Measurements from ENCODE around the gene TYMS. TPM values are rescaled to one million over a fixed set of nuclear protein-coding genes. Genes with fewer than 3 reads are reported as not detected.

TYMS gene
- total RNA-seq, 1 donor from 2014 or later: 6.4 TPM

- no peak overlapping the region for H3K4me3 ChIP-seq
- intact Hi-C loops (cut with DNase I): loop anchor here (10.0 kb wide), 1 partner anchor 213 kb away; no protein-coding TSS in a partner anchor
- H3K9me3 ChIP-seq: no peaks in the 10 kb centered on the region
- no peaks in the 10 kb centered on the region for H3K27me3 ChIP-seq (ENCODE audit: low read depth)
- no peaks in the 10 kb centered on the region for H3K4me1 ChIP-seq
- no peak for DNase-seq
- no peak for TF ChIP-seq CTCF (IDR thresholded peaks at IDR 0.05)
- H3K27ac ChIP-seq: no peak overlapping the region
- peak in 1 of 2 donors; percentile 43 for ATAC-seq
- H3K36me3 ChIP-seq: no peaks in the 10 kb centered on the region
Observed at GRCh38 chr18:621291-622043, 36.0 kb upstream of the TYMS start.

- Histone ChIP-seq H3K36me3 (no peaks in the 10 kb centered on the region), H3K4me3 (no peak overlapping the region), H3K9me3 (no peaks in the 10 kb centered on the region), H3K27me3 (ENCODE audit: low read depth) (no peaks in the 10 kb centered on the region), H3K4me1 (no peaks in the 10 kb centered on the region), H3K27ac (no peak overlapping the region)
- ATAC-seq: no peak
- DNase-seq: no peak
- TF ChIP-seq CTCF (IDR thresholded peaks at IDR 0.05): no peak
- intact Hi-C loops (cut with DNase I): loop anchor here (10.0 kb wide), 1 partner anchor 213 kb away; no protein-coding TSS in a partner anchor
Observed at GRCh38 chr18:622289-622688, 35.2 kb upstream of the TYMS start.

- intact Hi-C loops (cut with DNase I): loop anchor here (10.0 kb wide), 1 partner anchor 211 kb away; no protein-coding TSS in a partner anchor
Observed at GRCh38 chr18:623761-624620, 33.5 kb upstream of the TYMS start.

GRCh38 chr18:627231-627630 lies 30.2 kb upstream of the TYMS start:
- Histone ChIP-seq H3K4me3 (no peak overlapping the region), H3K27me3 (ENCODE audit: low read depth) (no peaks in the 10 kb centered on the region), H3K27ac (no peak overlapping the region), H3K36me3 (no peaks in the 10 kb centered on the region), H3K4me1 (no peaks in the 10 kb centered on the region), H3K9me3 (no peaks in the 10 kb centered on the region)
- ATAC-seq (no peak), DNase-seq (no peak)
- intact Hi-C loops (cut with DNase I): loop anchor here (10.0 kb wide), 1 partner anchor 208 kb away; no protein-coding TSS in a partner anchor
- TF ChIP-seq CTCF (IDR thresholded peaks at IDR 0.05): no peak

More at GRCh38 chr18:623761-624620, 33.5 kb upstream of the TYMS start:
- H3K27me3 ChIP-seq (ENCODE audit: low read depth): no peaks in the 10 kb centered on the region
- H3K4me3 ChIP-seq: no peak overlapping the region
- H3K27ac ChIP-seq: no peak overlapping the region
- no peaks in the 10 kb centered on the region for H3K4me1 ChIP-seq
- DNase-seq (peak; percentile 68), ATAC-seq (peak; percentile 81)
- peak; percentile 77 for TF ChIP-seq CTCF (IDR thresholded peaks at IDR 0.05)
- H3K9me3 ChIP-seq: no peaks in the 10 kb centered on the region
- H3K36me3 ChIP-seq: no peaks in the 10 kb centered on the region

GRCh38 chr18:629269-630150 lies 27.9 kb upstream of the TYMS start:
- ATAC-seq: no peak
- H3K27ac ChIP-seq: no peak overlapping the region
- no peak for DNase-seq
- H3K9me3 ChIP-seq: no peaks in the 10 kb centered on the region
- no peaks in the 10 kb centered on the region for H3K36me3 ChIP-seq
- intact Hi-C loops (cut with DNase I): loop anchor here (10.0 kb wide), 1 partner anchor 205 kb away; no protein-coding TSS in a partner anchor
- H3K4me1 ChIP-seq: no peaks in the 10 kb centered on the region
- no peak overlapping the region for H3K4me3 ChIP-seq
- TF ChIP-seq CTCF (IDR thresholded peaks at IDR 0.05): no peak
- no peaks in the 10 kb centered on the region for H3K27me3 ChIP-seq (ENCODE audit: low read depth)
